Naive thymus-derived CD4-positive, alpha-beta T cell (primary cell): ENCODE results near the gene DRC7. TPM values are rescaled to one million over a fixed set of nuclear protein-coding genes. Genes with fewer than 3 reads are reported as not detected.

Experiments
- ATAC-seq: fragments of 150-1000 bp; cut with Tn5 transposase; 2 replicates; pipeline ENCODE4 v1.10.0; 2021; ENCODE audit warnings: mild to moderate bottlenecking, moderate library complexity
- CTCF ChIA-PET: fragments of 350-600 bp; sonication (Branson Sonifier 250); formaldehyde crosslinking; loops from one replicate; lab custom pipeline; 2021; ENCODE audit warnings: antibody characterized with exemption; lab: Charles Lee
- POLR2A ChIA-PET: fragments of 350-600 bp; sonication (Branson Sonifier 250); formaldehyde crosslinking; loops from one replicate; lab custom pipeline; 2021; ENCODE audit warnings: antibody characterized with exemption, inconsistent platforms; lab: Charles Lee
- DNase-seq, 9 donors: peaks; one replicate each; pipeline versions ENCODE4 v3.0.0 to v3.0.0-alpha.2; 2020 to 2022; ENCODE audit warnings: mixed read lengths in 1 of 9
- H3K27ac ChIP-seq: one replicate; pipeline ENCODE4 v1.7.0; 2013; ENCODE audit warnings: mild to moderate bottlenecking, low read depth, low read length, moderate library complexity
- H3K27me3 ChIP-seq, 2 donors: one replicate each; pipeline ENCODE4 v1.7.0; 2013; ENCODE audit warnings: low read length in 2 of 2, mild to moderate bottlenecking in 2 of 2, moderate library complexity in 2 of 2; ENCODE audit not compliant: control insufficient read depth in 2 of 2, insufficient read depth in 2 of 2
- H3K36me3 ChIP-seq, 3 experiments: 1 replicate in 2 of 3; 2 replicates in 1 of 3; pipeline ENCODE4 v1.7.0; 2013; ENCODE audit warnings: low read length in 3 of 3, mild to moderate bottlenecking in 3 of 3, moderate library complexity in 1 of 3; ENCODE audit not compliant: insufficient read depth in 3 of 3, control insufficient read depth in 2 of 3
- H3K4me1 ChIP-seq, 2 donors: one replicate each; pipeline ENCODE4 v1.7.0; 2013; ENCODE audit warnings: low read length in 2 of 2, mild to moderate bottlenecking in 2 of 2, moderate library complexity in 1 of 2; ENCODE audit not compliant: control insufficient read depth in 2 of 2, insufficient read depth in 2 of 2
- H3K4me3 ChIP-seq: 2 replicates; pipeline ENCODE4 v1.7.0; 2013; ENCODE audit warnings: mild to moderate bottlenecking, low read length
- H3K9me3 ChIP-seq, 3 experiments: 1 replicate in 2 of 3; 2 replicates in 1 of 3; pipeline ENCODE4 v1.7.0; 2013; ENCODE audit warnings: low read length in 3 of 3; ENCODE audit not compliant: control insufficient read depth in 2 of 3
- H3K27ac Mint-ChIP-seq, 9 donors: one replicate each; pipeline ENCODE4 v1.8.0; 2020 to 2022; ENCODE audit warnings: mixed read lengths in 9 of 9, mild to moderate bottlenecking in 8 of 9, moderate library complexity in 5 of 9, inconsistent platforms in 2 of 9
- H3K27me3 Mint-ChIP-seq, 5 donors: one replicate each; pipeline ENCODE4 v1.8.0; 2021 to 2022; ENCODE audit warnings: mixed read lengths in 5 of 5, mild to moderate bottlenecking in 1 of 5
- H3K36me3 Mint-ChIP-seq, 5 donors: one replicate each; pipeline ENCODE4 v1.8.0; 2020 to 2022; ENCODE audit warnings: mixed read lengths in 5 of 5, mild to moderate bottlenecking in 3 of 5, inconsistent platforms in 1 of 5
- H3K4me1 Mint-ChIP-seq, 7 donors: one replicate each; pipeline ENCODE4 v1.8.0; 2020 to 2022; ENCODE audit warnings: mixed read lengths in 7 of 7, mild to moderate bottlenecking in 3 of 7, inconsistent platforms in 1 of 7
- H3K4me3 Mint-ChIP-seq, 10 donors: one replicate each; pipeline ENCODE4 v1.8.0; 2020 to 2022; ENCODE audit warnings: mild to moderate bottlenecking in 10 of 10, mixed read lengths in 10 of 10, moderate library complexity in 6 of 10, inconsistent platforms in 2 of 10
- H3K9me3 Mint-ChIP-seq, 11 donors: one replicate each; pipeline ENCODE4 v1.8.0; 2020 to 2022; ENCODE audit warnings: mixed read lengths in 11 of 11, mild to moderate bottlenecking in 4 of 11, inconsistent platforms in 1 of 11, moderate library complexity in 1 of 11
- intact Hi-C, 2 donors: fragments of 100-400 bp; cut with micrococcal nuclease; formaldehyde crosslinking; loops; one replicate each; pipeline ENCODE4 v1.15.1; 2023
- polyA plus RNA-seq, 2 donors: library from polyadenylated mRNA; unstranded; fragments of 300-500 nt; fragmentation: Illumina TruSeq; gene quantifications; one replicate each; pipeline ENCODE4 v1.2.3, GENCODE V29; 2021
- total RNA-seq, 6 experiments: library from RNA in 5 of 6; stranded (reverse) in 5 of 6; gene quantifications; 1 replicate in 5 of 6; 2 replicates in 1 of 6; pipeline ENCODE4 v1.2.3 and lab custom pipeline; 2021 to 2026

Gene DRC7
- total and polyA plus RNA-seq, 7 experiments from 2014 or later = not detected

- ChIA-PET CTCF (interaction anchor here (1.1 kb wide), 1 partner anchor 19 kb away, joined by 3 read pairs; no protein-coding TSS in a partner anchor), POLR2A (no interaction called here)
- Mint-ChIP-seq H3K27me3 (no peaks in the 10 kb centered on the region), H3K4me3 (no peak overlapping the region), H3K4me1 (peaks cover 5 to 12% (median 10%) of the 10 kb centered on the region in 7 donors), H3K36me3 (peaks cover 0 to 31% (median 2%) of the 10 kb centered on the region in 5 donors), H3K9me3 (no peaks in the 10 kb centered on the region), H3K27ac (no peak overlapping the region)
- intact Hi-C loops = no loop called here
- no peaks in the 10 kb centered on the region for H3K9me3 ChIP-seq
- H3K4me1 ChIP-seq = peaks cover 4 to 6% of the 10 kb centered on the region in 2 donors
- DNase-seq = no peak
- H3K27me3 ChIP-seq = no peaks in the 10 kb centered on the region
- H3K36me3 ChIP-seq = peaks cover 0 to 22% (median 0%) of the 10 kb centered on the region in 3 experiments
- H3K4me3 ChIP-seq = no peak overlapping the region
- ATAC-seq = no peak
- no peak overlapping the region for H3K27ac ChIP-seq
Measured at GRCh38 chr16:57741660-57742191, 47.1 kb downstream of the DRC7 start.

- Histone ChIP-seq H3K36me3 (peaks cover 0 to 22% (median 0%) of the 10 kb centered on the region in 3 experiments), H3K9me3 (no peaks in the 10 kb centered on the region), H3K27ac (no peak overlapping the region), H3K4me3 (no peak overlapping the region), H3K4me1 (no peaks in the 10 kb centered on the region), H3K27me3 (no peaks in the 10 kb centered on the region)
- peaks cover 0 to 4% (median 4%) of the 10 kb centered on the region in 7 donors for H3K4me1 Mint-ChIP-seq
- H3K27me3 Mint-ChIP-seq = no peaks in the 10 kb centered on the region
- H3K27ac Mint-ChIP-seq = no peak overlapping the region
- H3K4me3 Mint-ChIP-seq = no peak overlapping the region
- ChIA-PET POLR2A (no interaction called here), CTCF (no interaction called here)
- DNase-seq (no peak), ATAC-seq (no peak)
- H3K9me3 Mint-ChIP-seq = no peaks in the 10 kb centered on the region
- peaks cover 0 to 34% (median 2%) of the 10 kb centered on the region in 5 donors for H3K36me3 Mint-ChIP-seq
- intact Hi-C loops = no loop called here
Measured at GRCh38 chr16:57742543-57742942, 47.9 kb downstream of the DRC7 start.

DNA sequence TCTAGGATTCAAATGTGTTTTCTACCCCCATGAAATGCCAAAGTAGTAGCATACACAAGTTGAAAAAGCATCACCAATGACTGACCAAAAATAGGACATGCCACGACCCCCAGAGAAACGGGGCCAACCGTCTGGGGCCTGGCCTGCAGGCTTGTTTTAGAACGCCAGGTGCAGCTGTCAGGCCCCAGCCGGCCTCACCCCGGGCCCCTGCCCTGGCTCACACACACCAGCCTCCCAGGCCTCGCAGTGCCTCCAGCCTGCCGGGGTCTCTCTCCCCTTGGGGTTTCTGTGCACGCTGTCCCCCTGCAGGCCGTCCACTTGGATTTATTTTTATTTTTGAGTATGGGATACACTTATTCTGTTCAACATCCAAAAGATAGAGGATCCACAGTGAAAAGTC, 48.9 kb downstream of the DRC7 start:
- DNase-seq (no peak), ATAC-seq (no peak)
- H3K27me3 Mint-ChIP-seq = no peaks in the 10 kb centered on the region
- CTCF ChIA-PET = no interaction called here
- H3K36me3 ChIP-seq = peaks cover 0 to 22% (median 0%) of the 10 kb centered on the region in 3 experiments
- no peaks in the 10 kb centered on the region for H3K4me1 ChIP-seq
- H3K9me3 Mint-ChIP-seq = no peaks in the 10 kb centered on the region
- intact Hi-C loops = no loop called here
- H3K36me3 Mint-ChIP-seq = peaks cover 0 to 35% (median 0%) of the 10 kb centered on the region in 5 donors
- H3K4me3 Mint-ChIP-seq = no peak overlapping the region
- no peaks in the 10 kb centered on the region for H3K9me3 ChIP-seq
- H3K4me1 Mint-ChIP-seq = no peaks in the 10 kb centered on the region
- H3K27ac Mint-ChIP-seq = no peak overlapping the region
- no peak overlapping the region for H3K27ac ChIP-seq
- POLR2A ChIA-PET = no interaction called here
- H3K27me3 ChIP-seq = no peaks in the 10 kb centered on the region
- H3K4me3 ChIP-seq = no peak overlapping the region

GRCh38 chr16:57743886-57744641, 49.5 kb downstream of the DRC7 start:
- ATAC-seq (no peak), DNase-seq (no peak)
- H3K9me3 Mint-ChIP-seq = no peaks in the 10 kb centered on the region
- intact Hi-C loops = no loop called here
- POLR2A ChIA-PET = no interaction called here
- H3K27ac ChIP-seq = no peak overlapping the region
- CTCF ChIA-PET = no interaction called here
- H3K36me3 ChIP-seq = peaks cover 0 to 22% (median 0%) of the 10 kb centered on the region in 3 experiments
- no peaks in the 10 kb centered on the region for H3K27me3 Mint-ChIP-seq
- H3K4me3 ChIP-seq = no peak overlapping the region
- H3K27ac Mint-ChIP-seq = no peak overlapping the region
- H3K36me3 Mint-ChIP-seq = peaks cover 0 to 35% (median 0%) of the 10 kb centered on the region in 5 donors
- no peaks in the 10 kb centered on the region for H3K4me1 Mint-ChIP-seq
- H3K27me3 ChIP-seq = no peaks in the 10 kb centered on the region
- H3K9me3 ChIP-seq = no peaks in the 10 kb centered on the region
- H3K4me3 Mint-ChIP-seq = no peak overlapping the region
- no peaks in the 10 kb centered on the region for H3K4me1 ChIP-seq

DNA sequence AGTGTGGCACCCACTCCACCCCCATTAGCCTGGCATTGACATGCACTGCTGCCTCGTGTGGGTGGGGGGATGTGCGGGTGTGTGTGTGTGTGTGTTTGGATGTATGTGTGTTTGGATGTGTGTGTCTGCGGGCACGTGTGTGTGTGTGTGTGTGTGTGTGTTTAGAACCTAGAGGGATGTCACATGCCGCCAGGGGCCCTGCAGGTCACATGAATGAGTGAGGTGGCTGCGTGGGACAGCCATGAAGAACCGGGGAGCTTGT, 50.0 kb downstream of the DRC7 start:
- Histone ChIP-seq H3K9me3 (no peaks in the 10 kb centered on the region), H3K4me1 (no peaks in the 10 kb centered on the region), H3K4me3 (no peak overlapping the region), H3K27me3 (no peaks in the 10 kb centered on the region), H3K27ac (no peak overlapping the region), H3K36me3 (peaks cover 0 to 22% (median 0%) of the 10 kb centered on the region in 3 experiments)
- ATAC-seq = no peak
- CTCF ChIA-PET = no interaction called here
- no peaks in the 10 kb centered on the region for H3K4me1 Mint-ChIP-seq
- intact Hi-C loops = no loop called here
- no peak overlapping the region for H3K27ac Mint-ChIP-seq
- POLR2A ChIA-PET = no interaction called here
- no peak overlapping the region for H3K4me3 Mint-ChIP-seq
- H3K27me3 Mint-ChIP-seq = no peaks in the 10 kb centered on the region
- peaks cover 0 to 35% (median 0%) of the 10 kb centered on the region in 5 donors for H3K36me3 Mint-ChIP-seq
- no peak for DNase-seq
- H3K9me3 Mint-ChIP-seq = no peaks in the 10 kb centered on the region

- H3K27ac ChIP-seq = no peak overlapping the region
- peaks cover 0 to 22% (median 0%) of the 10 kb centered on the region in 3 experiments for H3K36me3 ChIP-seq
- H3K9me3 ChIP-seq = no peaks in the 10 kb centered on the region
- no peaks in the 10 kb centered on the region for H3K27me3 Mint-ChIP-seq
- peak overlapping the region in 1 of 10 donors; percentile 43 for H3K4me3 Mint-ChIP-seq
- no peaks in the 10 kb centered on the region for H3K9me3 Mint-ChIP-seq
- H3K4me1 ChIP-seq = no peaks in the 10 kb centered on the region
- no peaks in the 10 kb centered on the region for H3K27me3 ChIP-seq
- DNase-seq (no peak), ATAC-seq (no peak)
- intact Hi-C loops = no loop called here
- ChIA-PET CTCF (no interaction called here), POLR2A (interaction anchor here (1.1 kb wide), 1 partner anchor 9 kb away, joined by 3 read pairs; no protein-coding TSS in a partner anchor)
- H3K27ac Mint-ChIP-seq = no peak overlapping the region
- H3K36me3 Mint-ChIP-seq = peaks cover 0 to 35% (median 0%) of the 10 kb centered on the region in 5 donors
- H3K4me3 ChIP-seq = no peak overlapping the region
- H3K4me1 Mint-ChIP-seq = peaks cover 0 to 7% (median 0%) of the 10 kb centered on the region in 7 donors
Measured at GRCh38 chr16:57745768-57746167, 51.2 kb downstream of the DRC7 start.
